Panc1 (cell line): ENCODE data around the gene AMDHD1. TPM values are rescaled to one million over a fixed set of nuclear protein-coding genes. Genes with fewer than 3 reads are reported as not detected.
A peak's percentile ranks its signal among the peaks of the same experiment; 100 is the strongest.

Experiments
- ATAC-seq: fragments of 200-7000 bp; cut with Tn5 transposase; 2 replicates; pipeline ENCODE4 v1.9.1; 2020; ENCODE audit warnings: mild to moderate bottlenecking, moderate library complexity
- BruUV-seq: library from RNA; stranded (reverse); fragments of 400-500 nt; replicated peaks from 2 replicates; lab custom pipeline; 2021; lab: Mats Ljungman, UMichigan
- CTCF ChIA-PET: fragments of 300-600 bp; sonication (Branson Sonifier 250); formaldehyde crosslinking; loops from one replicate; lab custom pipeline; 2022; ENCODE audit warnings: antibody characterized with exemption; lab: Charles Lee
- POLR2A ChIA-PET: fragments of 300-600 bp; sonication (Branson Sonifier 250); formaldehyde crosslinking; loops from one replicate; lab custom pipeline; 2022; ENCODE audit warnings: antibody characterized with exemption; lab: Charles Lee
- DNase-seq: peaks from one replicate; pipeline ENCODE4 v3.0.0-alpha.2; 2010; ENCODE audit warnings: low read depth, low spot score
- H3K27ac ChIP-seq: 2 replicates; pipeline ENCODE4 v1.5.1; 2011; ENCODE audit warnings: mild to moderate bottlenecking, low read length, inconsistent platforms
- H3K27me3 ChIP-seq: fragments of 200-500 bp; sonication (Bioruptor generic); 2 replicates; pipeline ENCODE4 v1.6.0; 2014; ENCODE audit warnings: low read length, inconsistent platforms; ENCODE audit not compliant: control insufficient read depth, insufficient read depth
- H3K36me3 ChIP-seq: fragments of 200-500 bp; sonication (Bioruptor generic); 2 replicates; pipeline ENCODE4 v1.5.1; 2014; ENCODE audit warnings: inconsistent platforms, mild to moderate bottlenecking, low read length, moderate library complexity; ENCODE audit not compliant: control insufficient read depth, insufficient read depth
- H3K4me1 ChIP-seq: 2 replicates; pipeline ENCODE4 v1.5.1; 2011; ENCODE audit warnings: inconsistent platforms, mild to moderate bottlenecking, low read length, moderate library complexity; ENCODE audit not compliant: control insufficient read depth, insufficient read depth
- H3K4me3 ChIP-seq, 2 experiments: 2 replicates each; pipeline ENCODE4 v1.5.1; 2011 to 2012; ENCODE audit warnings: low read depth in 2 of 2, low read length in 2 of 2, mild to moderate bottlenecking in 2 of 2, inconsistent platforms in 1 of 2, moderate library complexity in 1 of 2
- H3K9me3 ChIP-seq: fragments of 200-500 bp; sonication (Bioruptor generic); 2 replicates; pipeline ENCODE4 v1.5.1; 2014; ENCODE audit warnings: low read depth, mild to moderate bottlenecking, inconsistent platforms, low read length, moderate library complexity; ENCODE audit not compliant: control insufficient read depth, insufficient read depth
- POLR2AphosphoS5 ChIP-seq: IDR thresholded peaks from 2 replicates; pipeline ENCODE4 v1.6.1; 2012; ENCODE audit warnings: mild to moderate bottlenecking, low read depth, low read length, moderate library complexity
- SIN3A ChIP-seq: IDR thresholded peaks from 2 replicates; pipeline ENCODE4 v1.6.1; 2012; ENCODE audit warnings: low read depth, mild to moderate bottlenecking, low read length, moderate library complexity, borderline replicate concordance; ENCODE audit not compliant: insufficient read depth
- TCF7L2 ChIP-seq: IDR thresholded peaks from 2 replicates; pipeline ENCODE4 v1.6.1; 2011; ENCODE audit warnings: mild to moderate bottlenecking, low read depth, low read length, inconsistent platforms
- in situ Hi-C: cut with HindIII; loops from 2 replicates; pipeline ENCODE4 v1.10.0; 2016; ENCODE audit warnings: low sequenced_read_pairs, low pct_unique_long_range_greater_than_20kb
- intact Hi-C: fragments of 100-400 bp; cut with micrococcal nuclease; formaldehyde crosslinking; loops from one replicate; pipeline ENCODE4 v1.10.0; 2022; ENCODE audit not compliant: unreplicated experiment
- total RNA-seq: library from RNA; stranded (reverse); gene quantifications from one replicate; pipeline ENCODE4 v1.2.1, GENCODE V29; 2021; ENCODE audit not compliant: unreplicated experiment
- TF ChIP-seq, protein P1 (sequence below): fragments of 450-650 bp; IDR thresholded peaks from 2 replicates; pipeline ENCODE4 v1.5.1; 2017; ENCODE audit warnings: mild to moderate bottlenecking
- TF ChIP-seq, protein P2 (sequence below), 2 experiments: IDR thresholded peaks; 2 replicates each; pipeline ENCODE4 v1.6.1; 2011 to 2012; ENCODE audit warnings: low read depth in 2 of 2, control low read depth in 1 of 2, low read length in 1 of 2, mild to moderate bottlenecking in 1 of 2, moderate library complexity in 1 of 2; ENCODE audit not compliant: insufficient read depth in 1 of 2

The AMDHD1 gene
- total RNA-seq, 1 experiment from 2014 or later: 0.54 TPM

DNA sequence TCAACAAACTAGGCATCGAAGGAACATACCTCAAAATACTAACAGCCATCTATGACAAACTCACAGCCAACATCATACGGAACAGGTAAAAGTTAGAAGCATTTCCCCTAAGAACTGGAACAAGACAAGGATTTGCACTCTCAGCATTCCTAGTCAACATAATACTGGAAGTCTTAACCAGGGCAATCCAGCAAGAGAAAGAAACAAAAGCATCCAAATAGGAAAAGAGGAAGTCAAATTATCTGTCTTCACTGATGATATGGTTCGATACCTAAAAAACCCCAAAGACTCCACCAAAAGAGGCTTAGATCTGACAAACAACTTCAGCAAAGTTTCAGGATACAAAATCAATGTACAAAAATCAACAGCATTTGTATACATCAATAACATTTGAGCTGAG is 33.3 kb upstream of the AMDHD1 start:
- H3K4me3 ChIP-seq: no peak overlapping the region
- peaks cover 16% of the 10 kb centered on the region for H3K27me3 ChIP-seq
- POLR2A ChIA-PET: no interaction called here
- no peaks in the 10 kb centered on the region for H3K36me3 ChIP-seq
- ATAC-seq (no peak), DNase-seq (no peak)
- TF ChIP-seq POLR2AphosphoS5 (no peak), TCF7L2 (no peak), SIN3A (no peak)
- TF ChIP-seq, protein P1, sequence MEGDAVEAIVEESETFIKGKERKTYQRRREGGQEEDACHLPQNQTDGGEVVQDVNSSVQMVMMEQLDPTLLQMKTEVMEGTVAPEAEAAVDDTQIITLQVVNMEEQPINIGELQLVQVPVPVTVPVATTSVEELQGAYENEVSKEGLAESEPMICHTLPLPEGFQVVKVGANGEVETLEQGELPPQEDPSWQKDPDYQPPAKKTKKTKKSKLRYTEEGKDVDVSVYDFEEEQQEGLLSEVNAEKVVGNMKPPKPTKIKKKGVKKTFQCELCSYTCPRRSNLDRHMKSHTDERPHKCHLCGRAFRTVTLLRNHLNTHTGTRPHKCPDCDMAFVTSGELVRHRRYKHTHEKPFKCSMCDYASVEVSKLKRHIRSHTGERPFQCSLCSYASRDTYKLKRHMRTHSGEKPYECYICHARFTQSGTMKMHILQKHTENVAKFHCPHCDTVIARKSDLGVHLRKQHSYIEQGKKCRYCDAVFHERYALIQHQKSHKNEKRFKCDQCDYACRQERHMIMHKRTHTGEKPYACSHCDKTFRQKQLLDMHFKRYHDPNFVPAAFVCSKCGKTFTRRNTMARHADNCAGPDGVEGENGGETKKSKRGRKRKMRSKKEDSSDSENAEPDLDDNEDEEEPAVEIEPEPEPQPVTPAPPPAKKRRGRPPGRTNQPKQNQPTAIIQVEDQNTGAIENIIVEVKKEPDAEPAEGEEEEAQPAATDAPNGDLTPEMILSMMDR: no peak
- TF ChIP-seq, protein P2, sequence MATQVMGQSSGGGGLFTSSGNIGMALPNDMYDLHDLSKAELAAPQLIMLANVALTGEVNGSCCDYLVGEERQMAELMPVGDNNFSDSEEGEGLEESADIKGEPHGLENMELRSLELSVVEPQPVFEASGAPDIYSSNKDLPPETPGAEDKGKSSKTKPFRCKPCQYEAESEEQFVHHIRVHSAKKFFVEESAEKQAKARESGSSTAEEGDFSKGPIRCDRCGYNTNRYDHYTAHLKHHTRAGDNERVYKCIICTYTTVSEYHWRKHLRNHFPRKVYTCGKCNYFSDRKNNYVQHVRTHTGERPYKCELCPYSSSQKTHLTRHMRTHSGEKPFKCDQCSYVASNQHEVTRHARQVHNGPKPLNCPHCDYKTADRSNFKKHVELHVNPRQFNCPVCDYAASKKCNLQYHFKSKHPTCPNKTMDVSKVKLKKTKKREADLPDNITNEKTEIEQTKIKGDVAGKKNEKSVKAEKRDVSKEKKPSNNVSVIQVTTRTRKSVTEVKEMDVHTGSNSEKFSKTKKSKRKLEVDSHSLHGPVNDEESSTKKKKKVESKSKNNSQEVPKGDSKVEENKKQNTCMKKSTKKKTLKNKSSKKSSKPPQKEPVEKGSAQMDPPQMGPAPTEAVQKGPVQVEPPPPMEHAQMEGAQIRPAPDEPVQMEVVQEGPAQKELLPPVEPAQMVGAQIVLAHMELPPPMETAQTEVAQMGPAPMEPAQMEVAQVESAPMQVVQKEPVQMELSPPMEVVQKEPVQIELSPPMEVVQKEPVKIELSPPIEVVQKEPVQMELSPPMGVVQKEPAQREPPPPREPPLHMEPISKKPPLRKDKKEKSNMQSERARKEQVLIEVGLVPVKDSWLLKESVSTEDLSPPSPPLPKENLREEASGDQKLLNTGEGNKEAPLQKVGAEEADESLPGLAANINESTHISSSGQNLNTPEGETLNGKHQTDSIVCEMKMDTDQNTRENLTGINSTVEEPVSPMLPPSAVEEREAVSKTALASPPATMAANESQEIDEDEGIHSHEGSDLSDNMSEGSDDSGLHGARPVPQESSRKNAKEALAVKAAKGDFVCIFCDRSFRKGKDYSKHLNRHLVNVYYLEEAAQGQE (IDR thresholded peaks at IDR 0.05; ENCODE audit: insufficient read depth in 1 of 2, low read depth in 2 of 2, low read length in 1 of 2): no peak
- in situ Hi-C loops: no loop called here
- no TSS peak for BruUV-seq
- H3K4me1 ChIP-seq: no peaks in the 10 kb centered on the region
- intact Hi-C loops: no loop called here
- H3K27ac ChIP-seq: no peak overlapping the region
- CTCF ChIA-PET: no interaction called here
- H3K9me3 ChIP-seq: no peaks in the 10 kb centered on the region

DNA sequence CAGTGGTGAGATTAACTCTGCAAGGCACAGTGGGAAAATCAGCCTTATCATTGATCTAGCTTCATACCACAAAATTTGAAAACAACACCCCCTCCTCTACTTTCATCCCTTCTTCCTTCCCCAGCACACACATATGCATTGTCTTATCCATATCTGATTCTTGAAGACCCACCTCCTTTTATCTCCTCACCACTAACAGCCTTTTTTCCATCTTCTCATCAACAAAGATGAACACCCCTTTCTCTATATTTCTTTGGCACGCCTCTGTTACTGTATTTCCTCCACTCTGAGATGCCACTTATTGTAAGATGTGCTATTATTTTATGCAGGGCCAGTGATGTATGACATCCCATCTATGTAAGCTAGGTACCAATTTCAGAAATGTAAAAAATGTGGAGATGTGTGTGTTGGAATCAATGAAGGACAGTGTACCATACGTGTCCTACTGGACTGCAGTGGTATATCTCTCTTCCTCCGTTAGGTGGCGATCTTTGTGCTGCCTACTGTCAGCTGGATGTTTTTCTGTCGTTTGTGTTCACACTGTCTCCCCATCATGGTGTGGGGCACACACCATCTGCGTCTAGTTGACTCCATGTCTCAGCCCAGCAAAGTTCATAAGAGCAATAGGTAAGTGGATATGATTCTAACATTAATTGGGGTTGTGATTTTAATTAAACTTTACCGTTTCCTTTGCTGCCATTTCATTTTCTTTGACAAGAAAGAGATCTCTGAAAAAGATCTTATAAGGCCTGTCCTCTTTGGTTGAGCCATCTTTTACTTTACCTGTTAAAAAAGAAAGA is 24.7 kb upstream of the AMDHD1 start:
- intact Hi-C loops (loop anchor here (5.0 kb wide), 1 partner anchor 79 kb away; the partner anchor contains the start of gene HAL), in situ Hi-C loops (no loop called here)
- no peaks in the 10 kb centered on the region; the same call in 1 of the 2 replicates for H3K36me3 ChIP-seq
- H3K27ac ChIP-seq: no peak overlapping the region
- ATAC-seq: peak; percentile 91
- H3K9me3 ChIP-seq: no peaks in the 10 kb centered on the region
- no TSS peak for BruUV-seq
- H3K4me1 ChIP-seq: no peaks in the 10 kb centered on the region
- no peak overlapping the region for H3K4me3 ChIP-seq
- H3K27me3 ChIP-seq: peaks cover 19% of the 10 kb centered on the region
- ChIA-PET CTCF (interaction anchor here (0.6 to 1.8 kb wide), 6 partner anchors 25 to 336 kb away, joined by 3 to 9 read pairs (median 3); partner anchors contain the start of genes AMDHD1 and CCDC38), POLR2A (no interaction called here)
- DNase-seq: peak; percentile 39
- TF ChIP-seq TCF7L2: no peak
- TF ChIP-seq, protein P1: peak; percentile 89
